NCI-H2196 treated with DMSO at 0.1 percent for 48 hours (cell line): ENCODE results near the gene AQP1.

Source experiments
- DNase-seq: peaks from one replicate; lab custom pipeline; 2025; ENCODE audit not compliant: unreplicated experiment; lab: John Stamatoyannopoulos, UW

AQP1 gene

DNA sequence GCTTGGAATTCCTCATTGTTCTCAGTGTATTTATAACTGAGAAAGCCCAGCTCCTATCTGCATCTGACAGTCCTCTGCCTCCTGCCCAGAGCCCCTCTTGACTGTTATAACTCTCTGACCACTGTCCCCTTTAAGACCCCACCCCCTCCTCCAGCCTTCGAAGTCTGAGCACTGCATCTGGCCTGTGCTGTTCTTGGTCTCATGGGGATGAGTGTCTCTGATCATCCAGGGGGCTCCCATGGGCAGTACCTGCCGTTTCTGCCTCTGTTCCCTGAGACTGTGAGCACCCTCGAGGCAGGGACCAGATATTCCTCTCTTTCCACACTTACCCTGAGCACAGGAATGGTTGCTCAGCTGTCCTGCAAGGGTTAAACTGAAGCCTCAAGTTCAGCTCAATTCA, 59.8 kb downstream of the AQP1 start:
- no peak for DNase-seq

DNA sequence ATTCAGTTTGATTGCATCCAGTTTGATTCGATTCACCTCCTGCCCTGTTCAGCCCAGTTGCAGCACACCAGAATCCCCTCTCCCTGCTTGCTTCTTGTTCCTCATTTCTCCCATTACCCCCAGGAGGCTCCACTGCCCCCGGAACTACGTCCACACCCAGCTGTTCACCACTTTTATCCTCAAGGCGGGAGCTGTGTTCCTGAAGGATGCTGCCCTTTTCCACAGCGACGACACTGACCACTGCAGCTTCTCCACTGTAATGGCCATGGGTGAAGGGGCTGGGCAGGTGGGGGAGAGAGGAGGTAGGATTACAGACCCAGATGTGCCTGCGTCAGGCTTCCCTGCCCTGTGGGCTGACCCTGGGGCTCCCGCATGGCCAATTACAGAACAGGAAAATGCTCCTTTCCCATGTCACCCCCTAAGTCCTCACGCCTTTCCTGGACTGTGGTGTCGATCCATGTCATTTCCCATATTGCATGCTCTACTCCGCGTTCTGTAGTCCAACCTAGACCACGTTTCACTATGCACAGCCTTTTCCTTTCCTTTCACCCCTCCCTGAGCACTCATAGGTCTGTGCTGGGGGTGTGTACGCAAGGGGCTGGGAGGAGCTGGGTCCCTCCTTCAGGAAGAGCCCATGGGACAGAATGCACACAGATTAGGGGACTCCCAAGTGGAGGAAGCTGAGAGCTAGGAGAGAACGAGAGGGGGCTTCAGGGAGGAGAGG, 60.3 kb downstream of the AQP1 start:
- no peak for DNase-seq

DNA sequence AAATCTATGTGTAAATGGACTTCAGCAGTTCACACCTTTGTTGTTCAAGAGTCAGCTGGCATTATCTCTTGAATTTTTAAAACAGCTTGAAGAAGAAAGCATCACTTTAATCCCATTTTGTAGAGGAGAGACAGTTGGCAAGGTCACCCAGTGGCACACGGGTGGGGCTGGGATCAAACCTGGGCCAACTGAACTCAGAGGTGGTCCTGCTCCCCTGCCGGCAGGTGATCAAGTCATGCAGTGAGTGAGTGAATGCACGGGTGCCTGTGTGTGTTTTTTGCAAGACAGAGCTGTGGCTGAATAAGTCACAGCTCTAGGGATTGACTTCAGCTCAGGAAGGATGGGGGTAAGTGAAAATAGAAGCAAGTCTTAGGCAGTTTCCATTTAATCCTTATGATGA, 61.6 kb downstream of the AQP1 start:
- no peak for DNase-seq

DNA sequence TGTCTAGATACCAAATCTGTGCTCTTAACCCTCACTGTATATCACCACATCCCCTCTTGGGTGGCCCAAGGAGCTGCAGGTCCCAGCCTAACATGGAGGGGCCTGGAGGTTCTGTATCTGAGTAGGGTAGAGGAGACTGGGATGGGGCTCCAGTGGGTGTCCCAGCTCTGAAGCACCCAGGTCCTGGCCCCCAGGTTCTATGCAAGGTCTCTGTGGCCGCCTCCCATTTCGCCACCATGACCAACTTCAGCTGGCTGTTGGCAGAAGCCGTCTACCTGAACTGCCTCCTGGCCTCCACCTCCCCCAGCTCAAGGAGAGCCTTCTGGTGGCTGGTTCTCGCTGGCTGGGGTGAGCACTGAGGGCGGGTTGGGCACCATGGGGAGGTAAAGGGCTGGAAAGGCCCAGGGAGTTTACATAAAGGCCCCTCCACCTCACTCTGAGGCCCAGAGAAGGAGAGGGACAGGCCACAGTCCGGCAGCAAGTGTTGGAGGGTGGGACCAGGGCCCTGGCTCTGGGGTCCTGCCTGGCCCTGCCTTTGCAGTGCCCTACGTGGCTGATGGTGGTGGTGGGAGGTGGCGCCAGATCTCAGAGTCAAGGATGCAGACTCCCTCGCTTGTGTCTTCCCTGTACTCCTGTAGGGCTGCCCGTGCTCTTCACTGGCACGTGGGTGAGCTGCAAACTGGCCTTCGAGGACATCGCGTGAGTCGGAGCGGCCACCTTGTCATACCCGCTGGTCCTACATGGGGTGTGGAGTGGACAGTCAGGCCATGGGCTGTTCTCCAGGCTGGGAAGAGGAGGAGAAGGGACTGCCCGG, 62.3 kb downstream of the AQP1 start:
- DNase-seq, result no peak

DNA sequence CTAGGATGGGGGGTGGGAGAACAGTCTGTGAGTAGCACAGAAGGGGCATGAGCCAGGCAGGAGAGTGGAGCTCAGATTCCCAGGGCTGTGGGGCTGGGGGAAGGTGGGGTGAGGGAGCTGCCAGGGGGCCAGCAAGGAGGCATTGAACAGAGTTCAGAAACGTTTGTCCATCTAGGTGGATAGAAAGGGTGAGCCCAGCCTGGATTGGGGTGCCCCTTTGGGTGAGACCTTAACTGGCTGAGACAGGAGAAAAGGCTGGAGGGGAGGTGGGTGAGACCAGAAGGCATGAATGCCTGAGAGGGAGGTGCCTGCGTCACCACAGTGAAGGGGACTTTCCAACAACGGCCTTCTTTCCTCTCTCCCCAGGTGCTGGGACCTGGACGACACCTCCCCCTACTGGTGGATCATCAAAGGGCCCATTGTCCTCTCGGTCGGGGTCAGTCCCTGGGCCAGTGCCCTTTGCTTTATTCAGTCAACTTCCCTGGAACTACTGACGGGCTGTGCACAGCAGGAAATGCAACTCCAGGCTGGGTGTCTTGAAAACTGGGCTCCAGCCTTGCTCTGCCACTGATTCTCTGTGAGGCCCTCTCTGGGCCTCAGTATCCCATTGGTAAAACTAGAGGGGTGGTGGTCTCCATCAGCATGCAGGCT, 63.1 kb downstream of the AQP1 start:
- no peak for DNase-seq
